HUES6 (cell line): ENCODE measurements around the gene KRT16.
"Not testable (repeated sequence)": the region's sequence is repeated elsewhere in the genome, so short reads cannot be mapped to it uniquely, and the experiment has no call there.

Source experiments
- H3K27ac ChIP-seq: 2 replicates; pipeline ENCODE4 v1.7.0; 2013; ENCODE audit warnings: low read depth, mild to moderate bottlenecking, low read length, inconsistent platforms
- H3K27me3 ChIP-seq: 2 replicates; pipeline ENCODE4 v1.6.1; 2013; ENCODE audit warnings: low read length; ENCODE audit not compliant: control insufficient read depth, insufficient read depth
- H3K36me3 ChIP-seq: 2 replicates; pipeline ENCODE4 v1.6.1; 2013; ENCODE audit warnings: low read length; ENCODE audit not compliant: control insufficient read depth, insufficient read depth
- H3K4me1 ChIP-seq: 2 replicates; pipeline ENCODE4 v1.6.1; 2013; ENCODE audit warnings: low read length; ENCODE audit not compliant: control insufficient read depth, insufficient read depth
- H3K4me3 ChIP-seq: 2 replicates; pipeline ENCODE4 v1.5.1; 2013; ENCODE audit warnings: low read depth, low read length
- H3K9ac ChIP-seq: one replicate; pipeline ENCODE4 v1.6.1; 2013; ENCODE audit warnings: mild to moderate bottlenecking, low read length
- H3K9me3 ChIP-seq: 2 replicates; pipeline ENCODE4 v1.6.1; 2013; ENCODE audit warnings: low read depth, low read length; ENCODE audit not compliant: control insufficient read depth, insufficient read depth

KRT16 gene

GRCh38 chr17:41632482-41633105, 20.0 kb upstream of the KRT16 start:
- H3K27me3 ChIP-seq: no peaks in the 10 kb centered on the region
- no peak overlapping the region for H3K27ac ChIP-seq
- H3K4me1 ChIP-seq: peaks cover 10% of the 10 kb centered on the region
- H3K9ac ChIP-seq: no peak overlapping the region
- H3K4me3 ChIP-seq: no peak overlapping the region
- H3K9me3 ChIP-seq: no peaks in the 10 kb centered on the region
- H3K36me3 ChIP-seq: no peaks in the 10 kb centered on the region

- no peaks in the 10 kb centered on the region for H3K36me3 ChIP-seq
- no peak overlapping the region for H3K9ac ChIP-seq
- no peaks in the 10 kb centered on the region for H3K9me3 ChIP-seq
- no peak overlapping the region for H3K4me3 ChIP-seq
- no peak overlapping the region for H3K27ac ChIP-seq
- H3K4me1 ChIP-seq: peaks cover 10% of the 10 kb centered on the region
- H3K27me3 ChIP-seq: no peaks in the 10 kb centered on the region
Measured at GRCh38 chr17:41631898-41632285, 19.3 kb upstream of the KRT16 start.

GRCh38 chr17:41631025-41631897, 18.7 kb upstream of the KRT16 start:
- no peak overlapping the region for H3K27ac ChIP-seq
- no peak overlapping the region for H3K4me3 ChIP-seq
- no peak overlapping the region for H3K9ac ChIP-seq

DNA sequence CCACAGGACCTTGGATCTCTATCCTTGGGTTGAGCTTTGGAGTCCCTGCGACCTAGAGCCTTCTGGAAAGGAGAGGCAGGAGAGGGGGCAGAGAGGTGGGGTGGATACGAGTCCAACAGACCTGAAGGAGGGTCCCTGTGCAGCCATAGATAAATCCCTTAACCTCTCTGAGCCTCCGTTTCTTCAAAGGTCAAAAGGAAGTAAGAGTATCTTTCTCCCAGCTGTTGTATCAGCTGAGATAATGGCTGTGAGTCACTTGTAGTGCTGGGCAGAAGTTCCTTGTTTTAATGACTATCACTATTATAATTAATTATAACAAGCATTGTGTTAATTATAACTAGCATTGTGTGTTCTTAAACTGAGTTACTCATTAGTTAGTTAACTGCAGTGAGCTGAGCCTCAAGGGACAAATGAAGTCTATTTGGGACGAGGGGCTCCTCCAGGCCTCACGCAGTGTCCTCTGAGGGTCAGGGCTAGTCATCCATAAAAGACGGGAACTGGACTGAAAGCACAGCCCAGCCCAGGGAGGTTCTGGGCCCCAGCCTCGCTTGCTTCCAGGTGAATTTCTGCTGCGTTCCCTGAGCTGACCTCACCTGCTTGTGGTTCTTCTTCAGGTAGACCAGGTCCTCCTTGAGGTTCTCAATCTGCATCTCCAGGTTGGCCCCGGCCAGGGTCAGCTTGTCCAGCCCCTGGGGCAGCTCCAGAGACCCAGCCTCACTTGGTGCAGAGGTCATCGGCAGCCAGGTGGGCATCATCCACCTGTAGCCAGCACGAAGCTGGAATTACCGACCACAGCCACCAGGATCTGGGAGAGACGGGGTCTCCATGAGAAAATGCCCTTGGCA, 17.5 kb upstream of the KRT16 start:
- H3K4me1 ChIP-seq: peaks cover 4% of the 10 kb centered on the region
- H3K27me3 ChIP-seq: no peaks in the 10 kb centered on the region
- no peaks in the 10 kb centered on the region for H3K36me3 ChIP-seq
- H3K4me3 ChIP-seq: no peak overlapping the region
- H3K27ac ChIP-seq: no peak overlapping the region
- H3K9ac ChIP-seq: no peak overlapping the region
- H3K9me3 ChIP-seq: no peaks in the 10 kb centered on the region

More at GRCh38 chr17:41631025-41631897, 18.7 kb upstream of the KRT16 start:
- H3K27me3 ChIP-seq: no peaks in the 10 kb centered on the region
- H3K9me3 ChIP-seq: no peaks in the 10 kb centered on the region
- H3K36me3 ChIP-seq: no peaks in the 10 kb centered on the region
- peaks cover 10% of the 10 kb centered on the region for H3K4me1 ChIP-seq

- Histone ChIP-seq H3K4me1 (no peaks in the 10 kb centered on the region), H3K36me3 (no peaks in the 10 kb centered on the region), H3K4me3 (no peak overlapping the region), H3K9me3 (no peaks in the 10 kb centered on the region), H3K9ac (no peak overlapping the region), H3K27me3 (no peaks in the 10 kb centered on the region), H3K27ac (no peak overlapping the region)
Measured at GRCh38 chr17:41629316-41629715, 16.7 kb upstream of the KRT16 start.

DNA sequence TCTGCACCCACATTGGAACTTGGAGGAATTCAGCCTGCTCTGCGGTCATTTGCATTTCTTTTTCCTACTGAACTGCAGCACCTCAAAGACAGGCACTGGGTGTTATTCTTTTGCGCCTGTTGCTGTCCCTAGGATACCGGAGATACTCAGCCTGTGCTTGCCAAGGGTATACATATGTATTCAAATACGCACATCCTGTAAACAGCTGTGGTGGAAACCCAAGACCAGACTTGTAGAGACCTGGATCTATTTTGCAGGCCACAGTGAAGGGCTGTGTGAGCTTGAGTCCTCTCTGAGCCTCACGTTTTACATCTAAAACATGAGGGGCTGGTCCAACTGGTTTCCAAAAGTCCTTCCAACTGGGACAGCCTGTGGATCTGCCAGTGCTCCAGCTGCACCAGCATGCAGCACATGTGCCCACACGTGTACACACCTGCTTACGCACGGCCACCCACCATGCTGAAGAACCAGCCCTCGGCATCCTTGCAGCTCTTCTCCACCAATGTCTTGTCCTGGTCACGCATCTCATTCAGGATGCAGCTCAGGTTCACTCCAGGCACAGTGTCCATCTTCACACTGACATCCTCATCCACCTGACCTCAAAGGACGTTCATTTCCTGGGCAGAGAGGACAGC, 16.2 kb upstream of the KRT16 start:
- not testable (repeated sequence) for H3K27me3 ChIP-seq, H3K9ac ChIP-seq, H3K9me3 ChIP-seq, H3K36me3 ChIP-seq, H3K27ac ChIP-seq, H3K4me3 ChIP-seq, H3K4me1 ChIP-seq

- H3K9ac ChIP-seq, H3K9me3 ChIP-seq, H3K4me3 ChIP-seq, H3K36me3 ChIP-seq, H3K27ac ChIP-seq, H3K27me3 ChIP-seq, H3K4me1 ChIP-seq: not testable (repeated sequence)
Measured at GRCh38 chr17:41628073-41628370, 15.5 kb upstream of the KRT16 start.

DNA sequence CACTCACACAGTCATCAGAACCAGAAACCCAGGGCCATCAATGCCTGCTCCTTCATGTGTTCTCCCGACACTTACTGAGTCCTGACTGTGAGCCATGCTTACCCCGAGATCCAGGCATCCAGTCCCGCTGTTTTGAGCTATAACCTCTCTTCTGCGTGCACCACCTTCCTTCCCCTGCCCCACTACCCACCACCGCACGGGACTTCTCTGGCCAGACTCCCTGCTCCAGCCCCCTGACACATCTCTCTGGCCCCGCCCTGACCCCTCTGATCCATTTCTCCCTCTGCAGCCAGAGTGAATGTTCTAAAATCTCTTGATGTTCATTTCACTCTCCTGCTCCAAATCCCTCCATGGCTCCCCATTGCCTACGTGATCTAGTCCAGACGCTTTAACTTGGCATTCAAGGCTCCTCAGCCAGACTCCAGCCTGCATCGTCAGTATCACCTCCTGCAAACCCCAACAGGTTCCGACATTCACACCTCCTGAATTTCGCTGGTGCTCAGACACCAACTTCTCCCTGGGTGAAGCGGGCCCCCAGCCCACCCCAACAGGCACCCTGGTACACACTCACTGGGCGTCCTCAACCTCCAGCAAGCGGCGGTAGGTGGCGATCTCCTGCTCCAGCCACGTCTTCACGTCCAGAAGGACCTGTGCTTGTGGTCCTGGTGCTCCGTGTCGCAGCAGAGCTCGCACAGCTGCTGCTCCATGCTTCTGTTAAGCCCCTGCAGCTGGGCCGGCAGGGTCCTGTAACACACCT, 14.9 kb upstream of the KRT16 start:
- Histone ChIP-seq H3K27ac (no peak overlapping the region), H3K27me3 (no peaks in the 10 kb centered on the region), H3K4me3 (no peak overlapping the region), H3K4me1 (peaks cover 6% of the 10 kb centered on the region; the same call in 1 of the 2 replicates), H3K36me3 (no peaks in the 10 kb centered on the region), H3K9ac (no peak overlapping the region), H3K9me3 (no peaks in the 10 kb centered on the region)

DNA sequence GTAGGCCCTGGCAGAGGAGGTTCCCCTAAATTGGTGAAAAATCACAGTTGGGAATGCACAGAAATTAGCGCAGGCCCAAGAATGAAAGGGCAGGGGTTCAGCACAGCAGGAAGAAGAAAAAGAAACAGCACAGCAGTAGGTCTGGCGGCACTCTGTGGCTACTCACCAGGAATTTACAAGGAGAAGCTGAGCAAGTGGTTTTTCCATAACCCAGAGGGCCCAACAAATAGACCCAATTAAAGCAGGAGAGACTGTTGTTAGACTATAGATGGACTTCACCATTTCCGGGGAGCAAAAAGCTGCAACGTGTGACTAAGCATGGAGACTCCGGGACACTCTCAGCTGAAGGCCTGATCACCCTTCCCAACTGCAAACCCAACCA, 14.3 kb upstream of the KRT16 start:
- not testable (repeated sequence) for H3K27ac ChIP-seq, H3K4me3 ChIP-seq, H3K9me3 ChIP-seq, H3K27me3 ChIP-seq, H3K4me1 ChIP-seq, H3K9ac ChIP-seq, H3K36me3 ChIP-seq

GRCh38 chr17:41626028-41626913, 13.7 kb upstream of the KRT16 start:
- not testable (repeated sequence) for H3K27me3 ChIP-seq, H3K4me3 ChIP-seq, H3K9me3 ChIP-seq, H3K4me1 ChIP-seq, H3K27ac ChIP-seq, H3K36me3 ChIP-seq, H3K9ac ChIP-seq
